A172 (cell line): ENCODE data around the gene SH3RF1. TPM values are rescaled to one million over a fixed set of nuclear protein-coding genes. Genes with fewer than 3 reads are reported as not detected.

Experiments
- DNase-seq: peaks from one replicate; pipeline ENCODE4 v3.0.0-alpha.2; 2015; ENCODE audit warnings: low spot score
- total RNA-seq: library from RNA; depleted of rRNA; stranded (reverse); fragments of >200 nt; shearing (Covaris generic); gene quantifications from 2 replicates; pipeline ENCODE4 v1.2.3, GENCODE V29; 2014

The SH3RF1 gene
- total RNA-seq, 1 experiment from 2014 or later: 11.0 TPM

GRCh38 chr4:169251291-169252235 lies 19.2 kb downstream of the SH3RF1 start:
- peak; percentile 71 for DNase-seq

GRCh38 chr4:169250796-169251195 lies 20.0 kb downstream of the SH3RF1 start:
- DNase-seq: no peak

- DNase-seq: no peak
Measured at GRCh38 chr4:169249999-169250398, 20.8 kb downstream of the SH3RF1 start.

GRCh38 chr4:169249214-169249973 lies 21.4 kb downstream of the SH3RF1 start:
- DNase-seq: no peak

GRCh38 chr4:169248645-169249044 lies 22.1 kb downstream of the SH3RF1 start:
- no peak for DNase-seq

GRCh38 chr4:169246957-169247396 lies 23.8 kb downstream of the SH3RF1 start:
- DNase-seq: no peak

GRCh38 chr4:169246279-169246678 lies 24.5 kb downstream of the SH3RF1 start:
- no peak for DNase-seq

GRCh38 chr4:169245061-169245460 lies 25.7 kb downstream of the SH3RF1 start:
- no peak for DNase-seq

GRCh38 chr4:169243825-169244609 lies 26.7 kb downstream of the SH3RF1 start:
- no peak for DNase-seq

GRCh38 chr4:169241464-169241863 lies 29.3 kb downstream of the SH3RF1 start:
- DNase-seq: no peak

GRCh38 chr4:169239221-169239905 lies 31.4 kb downstream of the SH3RF1 start:
- no peak for DNase-seq

- no peak for DNase-seq
Measured at GRCh38 chr4:169238445-169238844, 32.3 kb downstream of the SH3RF1 start.

- DNase-seq: no peak
Measured at GRCh38 chr4:169236873-169237626, 33.7 kb downstream of the SH3RF1 start.

- DNase-seq: no peak
Measured at GRCh38 chr4:169236078-169236477, 34.7 kb downstream of the SH3RF1 start.

- no peak for DNase-seq
Measured at GRCh38 chr4:169234137-169234855, 36.5 kb downstream of the SH3RF1 start.

- no peak for DNase-seq
Measured at GRCh38 chr4:169233691-169234090, 37.1 kb downstream of the SH3RF1 start.

- DNase-seq: no peak
Measured at GRCh38 chr4:169231647-169232262, 39.0 kb downstream of the SH3RF1 start.

GRCh38 chr4:169229571-169230028 lies 41.2 kb downstream of the SH3RF1 start:
- DNase-seq: peak; percentile 95

- no peak for DNase-seq
Measured at GRCh38 chr4:169228076-169228475, 42.7 kb downstream of the SH3RF1 start.
